Activated B cell treated with CpG ODN at 0.5 μM for 24 hours (primary cell): Measurements from ENCODE around the gene PEA15. TPM values are rescaled to one million over a fixed set of nuclear protein-coding genes. Genes with fewer than 3 reads are reported as not detected.

Experiments used
- ATAC-seq: fragments of 200-7000 bp; cut with Tn5 transposase; one replicate; pipeline ENCODE4 v1.10.0; 2021; ENCODE audit warnings: low read depth, mild to moderate bottlenecking, moderate library complexity
- CTCF ChIA-PET: fragments of 350-600 bp; sonication (Branson Sonifier 250); formaldehyde crosslinking; loops from one replicate; lab custom pipeline; 2021; ENCODE audit warnings: antibody characterized with exemption; lab: Charles Lee
- POLR2A ChIA-PET: fragments of 350-600 bp; sonication (Branson Sonifier 250); formaldehyde crosslinking; loops from one replicate; lab custom pipeline; 2021; ENCODE audit warnings: antibody characterized with exemption; lab: Charles Lee
- DNase-seq: peaks from one replicate; pipeline ENCODE4 v3.0.0; 2022
- H3K27ac Mint-ChIP-seq: one replicate; pipeline ENCODE4 v1.8.0; 2020; ENCODE audit warnings: mixed read lengths
- H3K27me3 Mint-ChIP-seq: one replicate; pipeline ENCODE4 v1.8.0; 2021; ENCODE audit warnings: mixed read lengths
- H3K36me3 Mint-ChIP-seq: one replicate; pipeline ENCODE4 v1.8.0; 2021; ENCODE audit warnings: low read depth, mixed read lengths
- H3K4me1 Mint-ChIP-seq: one replicate; pipeline ENCODE4 v1.8.0; 2021; ENCODE audit warnings: mixed read lengths
- H3K4me3 Mint-ChIP-seq: one replicate; pipeline ENCODE4 v1.8.0; 2020; ENCODE audit warnings: mild to moderate bottlenecking, mixed read lengths
- H3K9me3 Mint-ChIP-seq: one replicate; pipeline ENCODE4 v1.8.0; 2020; ENCODE audit warnings: mixed read lengths
- intact Hi-C: fragments of 100-400 bp; cut with micrococcal nuclease; formaldehyde crosslinking; loops from one replicate; pipeline ENCODE4 v1.15.1; 2024
- total RNA-seq: library from RNA; stranded (reverse); gene quantifications from 2 replicates; pipeline ENCODE4 v1.2.3, GENCODE V29; 2022
- TF ChIP-seq, protein P1 (sequence below): fragments of 200-600 bp; IDR thresholded peaks from one replicate; pipeline ENCODE4 v1.8.0; 2022; ENCODE audit warnings: antibody characterized with exemption, mild to moderate bottlenecking

PEA15 gene
- total RNA-seq, 1 donor from 2014 or later = 107 TPM

DNA sequence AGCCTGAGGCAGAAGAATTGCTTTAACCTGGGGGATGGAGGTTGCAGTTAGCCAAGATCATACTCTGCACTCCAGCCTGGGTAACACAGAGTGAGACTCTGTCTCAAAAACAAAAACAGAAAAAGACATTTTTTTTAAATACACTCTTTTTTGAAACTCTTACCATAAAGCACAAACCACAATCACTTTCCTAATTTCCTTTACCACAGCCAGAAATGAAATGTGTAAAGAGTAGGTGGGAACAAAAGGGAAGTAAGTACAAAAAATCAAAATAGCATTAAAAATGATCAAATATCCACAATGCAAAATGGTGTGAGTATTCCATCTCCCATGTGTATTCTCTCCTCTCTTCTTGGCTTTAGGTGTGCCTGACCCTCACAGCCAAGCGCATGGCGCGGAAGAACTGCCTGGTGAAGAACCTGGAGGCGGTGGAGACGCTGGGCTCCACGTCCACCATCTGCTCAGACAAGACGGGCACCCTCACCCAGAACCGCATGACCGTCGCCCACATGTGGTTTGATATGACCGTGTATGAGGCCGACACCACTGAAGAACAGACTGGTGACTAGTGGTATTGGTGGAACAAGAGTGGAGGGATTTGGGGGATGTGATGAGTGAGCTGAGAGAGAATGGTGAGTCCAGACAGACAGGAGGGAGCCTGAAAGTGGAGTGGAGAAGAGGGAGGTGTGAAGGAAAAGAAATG lies 38.9 kb upstream of the PEA15 start:
- H3K27me3 Mint-ChIP-seq = no peaks in the 10 kb centered on the region
- no peaks in the 10 kb centered on the region for H3K36me3 Mint-ChIP-seq
- H3K9me3 Mint-ChIP-seq = no peaks in the 10 kb centered on the region
- intact Hi-C loops = loop anchor here (5.0 kb wide), 1 partner anchor 44 kb away; no protein-coding TSS in a partner anchor
- ChIA-PET POLR2A (no interaction called here), CTCF (no interaction called here)
- DNase-seq (no peak), ATAC-seq (no peak)
- peaks cover 16% of the 10 kb centered on the region for H3K4me1 Mint-ChIP-seq
- H3K27ac Mint-ChIP-seq = no peak overlapping the region
- TF ChIP-seq, protein P1, sequence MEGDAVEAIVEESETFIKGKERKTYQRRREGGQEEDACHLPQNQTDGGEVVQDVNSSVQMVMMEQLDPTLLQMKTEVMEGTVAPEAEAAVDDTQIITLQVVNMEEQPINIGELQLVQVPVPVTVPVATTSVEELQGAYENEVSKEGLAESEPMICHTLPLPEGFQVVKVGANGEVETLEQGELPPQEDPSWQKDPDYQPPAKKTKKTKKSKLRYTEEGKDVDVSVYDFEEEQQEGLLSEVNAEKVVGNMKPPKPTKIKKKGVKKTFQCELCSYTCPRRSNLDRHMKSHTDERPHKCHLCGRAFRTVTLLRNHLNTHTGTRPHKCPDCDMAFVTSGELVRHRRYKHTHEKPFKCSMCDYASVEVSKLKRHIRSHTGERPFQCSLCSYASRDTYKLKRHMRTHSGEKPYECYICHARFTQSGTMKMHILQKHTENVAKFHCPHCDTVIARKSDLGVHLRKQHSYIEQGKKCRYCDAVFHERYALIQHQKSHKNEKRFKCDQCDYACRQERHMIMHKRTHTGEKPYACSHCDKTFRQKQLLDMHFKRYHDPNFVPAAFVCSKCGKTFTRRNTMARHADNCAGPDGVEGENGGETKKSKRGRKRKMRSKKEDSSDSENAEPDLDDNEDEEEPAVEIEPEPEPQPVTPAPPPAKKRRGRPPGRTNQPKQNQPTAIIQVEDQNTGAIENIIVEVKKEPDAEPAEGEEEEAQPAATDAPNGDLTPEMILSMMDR = no peak
- no peak overlapping the region for H3K4me3 Mint-ChIP-seq

DNA sequence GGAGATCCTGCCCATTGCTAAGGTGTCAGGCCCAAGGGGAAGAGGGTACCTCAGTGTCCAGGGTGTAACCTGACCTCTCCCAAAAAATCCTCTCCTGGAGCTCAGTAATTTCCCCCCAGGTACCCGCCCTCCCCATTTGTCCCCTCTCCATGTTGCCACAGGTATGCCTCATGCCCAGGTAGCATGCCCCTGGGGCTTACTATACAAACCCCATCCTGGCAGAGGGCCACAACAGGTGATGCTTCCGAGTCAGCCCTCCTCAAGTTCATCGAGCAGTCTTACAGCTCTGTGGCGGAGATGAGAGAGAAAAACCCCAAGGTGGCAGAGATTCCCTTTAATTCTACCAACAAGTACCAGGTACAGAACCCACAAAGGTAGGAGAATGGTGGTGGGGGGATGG lies 38.1 kb upstream of the PEA15 start:
- ATAC-seq (no peak), DNase-seq (no peak)
- Mint-ChIP-seq H3K4me3 (no peak overlapping the region), H3K36me3 (no peaks in the 10 kb centered on the region), H3K27ac (no peak overlapping the region), H3K9me3 (no peaks in the 10 kb centered on the region), H3K4me1 (peaks cover 16% of the 10 kb centered on the region), H3K27me3 (no peaks in the 10 kb centered on the region)
- ChIA-PET POLR2A (no interaction called here), CTCF (no interaction called here)
- intact Hi-C loops = loop anchor here (5.0 kb wide), 1 partner anchor 45 kb away; no protein-coding TSS in a partner anchor
- TF ChIP-seq, protein P1 = no peak

DNA sequence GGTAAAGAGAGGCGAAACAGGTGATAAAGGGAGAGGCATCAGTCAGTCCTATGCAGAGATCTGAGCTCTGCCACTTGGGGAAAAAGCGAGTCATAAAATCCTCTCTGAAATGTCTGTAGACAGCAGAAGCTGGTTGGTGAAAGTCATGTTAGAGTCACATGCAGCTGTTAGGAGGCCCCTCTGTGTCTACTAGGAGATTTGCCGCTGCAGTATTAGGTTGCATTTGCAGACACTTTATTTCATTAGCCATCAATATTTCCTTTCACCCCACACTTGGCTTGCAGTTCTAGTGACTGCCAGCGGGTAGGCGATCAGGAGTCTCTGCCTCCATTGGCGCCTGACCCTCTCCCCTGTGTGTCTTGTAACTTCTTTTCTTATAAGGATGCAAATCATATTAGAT lies 37.6 kb upstream of the PEA15 start:
- ATAC-seq (no peak), DNase-seq (no peak)
- Mint-ChIP-seq H3K36me3 (no peaks in the 10 kb centered on the region), H3K27ac (no peak overlapping the region), H3K9me3 (no peaks in the 10 kb centered on the region), H3K4me1 (peaks cover 13% of the 10 kb centered on the region), H3K27me3 (no peaks in the 10 kb centered on the region), H3K4me3 (no peak overlapping the region)
- POLR2A ChIA-PET = no interaction called here
- CTCF ChIA-PET = no interaction called here
- TF ChIP-seq, protein P1 = no peak
- intact Hi-C loops = loop anchor here (5.0 kb wide), 1 partner anchor 45 kb away; no protein-coding TSS in a partner anchor

DNA sequence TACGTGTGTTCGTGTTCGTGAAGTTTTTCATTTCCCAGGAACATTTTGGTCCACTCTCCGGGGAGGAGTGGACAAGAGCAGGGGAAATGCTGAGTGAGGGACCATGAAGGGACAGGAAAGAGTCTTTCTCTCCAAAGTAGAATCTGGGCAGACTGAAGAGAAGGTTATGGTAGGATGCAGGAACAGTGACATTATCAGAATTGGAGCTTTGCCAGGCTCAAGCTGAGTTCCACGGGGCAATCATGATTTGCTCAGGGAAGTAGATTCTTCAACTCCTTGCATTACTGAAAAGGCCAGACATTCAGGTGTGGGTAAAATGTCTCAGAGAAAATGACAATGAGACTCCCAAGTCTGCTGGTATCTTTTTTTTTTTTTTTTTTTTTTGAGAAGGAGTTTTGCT lies 37.2 kb upstream of the PEA15 start:
- DNase-seq = no peak
- Mint-ChIP-seq H3K4me3 (no peak overlapping the region), H3K4me1 (peaks cover 13% of the 10 kb centered on the region), H3K27ac (no peak overlapping the region), H3K36me3 (no peaks in the 10 kb centered on the region), H3K9me3 (no peaks in the 10 kb centered on the region), H3K27me3 (no peaks in the 10 kb centered on the region)
- intact Hi-C loops = loop anchor here (5.0 kb wide), 1 partner anchor 46 kb away; no protein-coding TSS in a partner anchor
- ChIA-PET POLR2A (no interaction called here), CTCF (no interaction called here)
- ATAC-seq = no peak
- TF ChIP-seq, protein P1 = no peak

DNA sequence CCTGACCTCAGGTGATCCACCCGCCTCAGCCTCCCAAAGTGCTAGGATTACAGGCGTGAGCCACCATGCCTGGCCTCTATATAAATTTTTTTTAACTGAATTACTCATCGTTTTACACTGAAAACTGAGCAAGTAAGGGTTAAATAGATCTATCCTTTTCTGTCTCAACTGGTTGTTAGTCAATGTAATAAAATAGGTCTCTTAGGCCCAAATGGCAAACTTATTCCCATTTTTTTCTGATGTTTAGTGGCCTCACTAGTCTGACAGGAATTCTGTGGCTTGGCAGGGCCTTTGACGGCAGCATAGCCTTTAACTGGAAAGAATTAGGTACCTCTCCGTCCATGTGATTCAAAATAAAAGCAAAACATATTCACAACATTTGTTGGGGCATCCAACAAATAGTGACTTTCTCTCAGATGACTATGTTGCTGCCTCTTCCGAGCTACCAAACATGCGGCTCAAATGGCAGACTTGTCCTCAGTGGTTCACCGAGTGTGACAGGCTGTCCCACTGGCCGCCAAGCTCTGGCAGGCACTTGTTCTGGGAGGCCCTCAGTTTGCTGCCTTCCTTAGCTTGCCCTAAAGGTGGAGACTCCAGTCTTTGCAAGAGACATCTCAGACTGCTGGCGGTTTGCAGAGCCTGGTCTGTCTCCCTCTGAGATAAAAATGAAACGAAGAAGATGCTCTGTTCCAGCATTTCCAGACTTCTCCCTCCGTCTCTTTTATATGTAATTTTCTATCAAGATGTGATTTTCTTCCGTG lies 36.4 kb upstream of the PEA15 start:
- H3K9me3 Mint-ChIP-seq = no peaks in the 10 kb centered on the region
- no peak overlapping the region for H3K4me3 Mint-ChIP-seq
- no peaks in the 10 kb centered on the region for H3K36me3 Mint-ChIP-seq
- H3K27me3 Mint-ChIP-seq = peaks cover 2% of the 10 kb centered on the region
- peak overlapping the region; percentile 47 for H3K27ac Mint-ChIP-seq
- ChIA-PET POLR2A (no interaction called here), CTCF (interaction anchor here (0.8 to 1.2 kb wide), 3 partner anchors 25 to 84 kb away, joined by 3 to 4 read pairs (median 3); no protein-coding TSS in a partner anchor)
- H3K4me1 Mint-ChIP-seq = peaks cover 13% of the 10 kb centered on the region
- DNase-seq (no peak), ATAC-seq (no peak)
- TF ChIP-seq, protein P1 = no peak
- intact Hi-C loops = loop anchor here (5.0 kb wide), 1 partner anchor 46 kb away; no protein-coding TSS in a partner anchor
